ENCODE measurements around the gene KRT26. TPM values are rescaled to one million over a fixed set of nuclear protein-coding genes. Genes with fewer than 3 reads are reported as not detected.
A peak's percentile ranks its signal among the peaks of the same experiment; 100 is the strongest.

KRT26 gene
- total and polyA plus RNA-seq, 8 donors, result not detected

DNA sequence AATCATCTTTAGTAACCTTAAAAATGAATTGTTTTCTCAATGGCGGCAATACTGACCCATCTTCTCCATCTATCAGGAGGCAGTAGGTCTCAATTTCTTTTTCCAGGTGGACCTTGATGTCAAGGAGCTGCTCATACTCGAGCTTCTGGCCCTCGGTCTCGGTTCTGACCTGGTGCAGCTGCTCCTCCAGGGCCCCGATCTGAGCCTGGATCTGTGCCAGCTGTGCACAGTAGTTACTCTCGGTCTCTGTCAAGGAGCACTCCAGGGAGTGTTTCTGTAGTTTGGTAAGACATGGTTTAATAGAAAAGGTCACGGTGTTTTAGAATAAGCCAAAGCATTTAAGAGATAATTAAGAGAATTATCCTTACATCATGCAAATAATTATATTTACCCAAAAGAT lies 5.5 kb upstream of the KRT26 start:
- 61 to 77% (median 69%) methylated on average over 7 of the region's 7 CpGs for WGBS, 5 donors
- TF ChIP-seq, protein P1, sequence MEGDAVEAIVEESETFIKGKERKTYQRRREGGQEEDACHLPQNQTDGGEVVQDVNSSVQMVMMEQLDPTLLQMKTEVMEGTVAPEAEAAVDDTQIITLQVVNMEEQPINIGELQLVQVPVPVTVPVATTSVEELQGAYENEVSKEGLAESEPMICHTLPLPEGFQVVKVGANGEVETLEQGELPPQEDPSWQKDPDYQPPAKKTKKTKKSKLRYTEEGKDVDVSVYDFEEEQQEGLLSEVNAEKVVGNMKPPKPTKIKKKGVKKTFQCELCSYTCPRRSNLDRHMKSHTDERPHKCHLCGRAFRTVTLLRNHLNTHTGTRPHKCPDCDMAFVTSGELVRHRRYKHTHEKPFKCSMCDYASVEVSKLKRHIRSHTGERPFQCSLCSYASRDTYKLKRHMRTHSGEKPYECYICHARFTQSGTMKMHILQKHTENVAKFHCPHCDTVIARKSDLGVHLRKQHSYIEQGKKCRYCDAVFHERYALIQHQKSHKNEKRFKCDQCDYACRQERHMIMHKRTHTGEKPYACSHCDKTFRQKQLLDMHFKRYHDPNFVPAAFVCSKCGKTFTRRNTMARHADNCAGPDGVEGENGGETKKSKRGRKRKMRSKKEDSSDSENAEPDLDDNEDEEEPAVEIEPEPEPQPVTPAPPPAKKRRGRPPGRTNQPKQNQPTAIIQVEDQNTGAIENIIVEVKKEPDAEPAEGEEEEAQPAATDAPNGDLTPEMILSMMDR (IDR thresholded peaks at IDR 0.05), result no peak
- no peak for TF ChIP-seq EP300 (IDR thresholded peaks at IDR 0.05)
- no peaks in the 10 kb centered on the region for H3K36me3 ChIP-seq
- no peak overlapping the region for H3K27ac ChIP-seq
- intact Hi-C loops (cut with DNase I; ENCODE audit: low total_unique reads), result no loop called here
- no peak for DNase-seq
- H3K4me3 ChIP-seq, result no peak overlapping the region
- H3K27me3 ChIP-seq, result peaks cover 0 to 66% (median 9%) of the 10 kb centered on the region in 3 donors
- H3K9me3 ChIP-seq, result no peaks in the 10 kb centered on the region
- no peaks in the 10 kb centered on the region for H3K4me1 ChIP-seq

GRCh38 chr17:40775945-40776344 lies 3.9 kb upstream of the KRT26 start:
- Histone ChIP-seq H3K9me3 (no peaks in the 10 kb centered on the region), H3K27me3 (peaks cover 0 to 62% (median 9%) of the 10 kb centered on the region in 3 donors), H3K36me3 (no peaks in the 10 kb centered on the region), H3K4me3 (no peak overlapping the region), H3K4me1 (no peaks in the 10 kb centered on the region), H3K27ac (no peak overlapping the region)
- intact Hi-C loops (cut with DNase I; ENCODE audit: low total_unique reads), result no loop called here
- TF ChIP-seq POLR2A (IDR thresholded peaks at IDR 0.05) (no peak), POLR2AphosphoS5 (IDR thresholded peaks at IDR 0.05) (no peak), EP300 (IDR thresholded peaks at IDR 0.05) (no peak)
- TF ChIP-seq, protein P1 (IDR thresholded peaks at IDR 0.05), result no peak
- WGBS, 5 donors, result 72 to 82% (median 76%) methylated on average over 4 of the region's 4 CpGs
- peak in 1 of 2 donors; percentile 19 for DNase-seq

GRCh38 chr17:40765657-40766056 lies 6.3 kb downstream of the KRT26 start:
- Histone ChIP-seq H3K4me1 (no peaks in the 10 kb centered on the region), H3K27ac (no peak overlapping the region), H3K27me3 (peaks cover 0 to 15% (median 0%) of the 10 kb centered on the region in 3 donors), H3K36me3 (no peaks in the 10 kb centered on the region), H3K4me3 (no peak overlapping the region), H3K9me3 (peaks cover 5 to 37% (median 28%) of the 10 kb centered on the region in 4 donors)
- no peak for DNase-seq
- intact Hi-C loops (cut with DNase I; ENCODE audit: low total_unique reads), result no loop called here
- WGBS, 5 donors, result 79 to 85% (median 81%) methylated on average over 2 of the region's 2 CpGs
- TF ChIP-seq POLR2A (IDR thresholded peaks at IDR 0.05) (no peak), POLR2AphosphoS5 (IDR thresholded peaks at IDR 0.05) (no peak), EP300 (IDR thresholded peaks at IDR 0.05) (no peak)
- TF ChIP-seq, protein P1 (IDR thresholded peaks at IDR 0.05), result no peak

GRCh38 chr17:40763752-40764151 lies 8.2 kb downstream of the KRT26 start:
- no peaks in the 10 kb centered on the region for H3K36me3 ChIP-seq
- no peak for DNase-seq
- peaks cover 13 to 56% (median 45%) of the 10 kb centered on the region in 4 donors for H3K9me3 ChIP-seq
- H3K4me1 ChIP-seq, result no peaks in the 10 kb centered on the region
- intact Hi-C loops (cut with DNase I; ENCODE audit: low total_unique reads), result no loop called here
- H3K4me3 ChIP-seq, result no peak overlapping the region
- 85 to 98% (median 91%) methylated on average over 1 of the region's 1 CpG for WGBS, 5 donors
- H3K27me3 ChIP-seq, result peaks cover 0 to 7% (median 0%) of the 10 kb centered on the region in 3 donors
- no peak overlapping the region for H3K27ac ChIP-seq
- TF ChIP-seq, protein P1 (IDR thresholded peaks at IDR 0.05), result no peak
- no peak for TF ChIP-seq POLR2AphosphoS5 (IDR thresholded peaks at IDR 0.05)
- no peak for TF ChIP-seq EP300 (IDR thresholded peaks at IDR 0.05)
- no peak for TF ChIP-seq POLR2A (IDR thresholded peaks at IDR 0.05)

Measured in stomach (tissue), 9 donors.